Smooth muscle cell (in vitro differentiated cells): ENCODE data around the gene NF1. TPM values are rescaled to one million over a fixed set of nuclear protein-coding genes. Genes with fewer than 3 reads are reported as not detected.

Source experiments
- DNase-seq: peaks from one replicate; lab custom pipeline; 2025; ENCODE audit not compliant: unreplicated experiment; lab: John Stamatoyannopoulos, UW
- H2AFZ ChIP-seq: fragments of 200-600 bp; sonication (generic); 2 replicates; pipeline ENCODE4 v1.6.0; 2016; ENCODE audit warnings: antibody characterized with exemption, low read depth, mild to moderate bottlenecking
- H3F3A ChIP-seq: fragments of 200-600 bp; sonication (generic); 2 replicates; pipeline ENCODE4 v1.6.0; 2017; ENCODE audit warnings: antibody characterized with exemption, low read depth
- H3K27ac ChIP-seq: fragments of 200-600 bp; sonication (generic); 2 replicates; pipeline ENCODE4 v1.5.1; 2016; ENCODE audit warnings: low read depth, mild to moderate bottlenecking
- H3K27me3 ChIP-seq: fragments of 200-600 bp; sonication (generic); 2 replicates; pipeline ENCODE4 v1.6.1; 2016; ENCODE audit warnings: low read depth, mild to moderate bottlenecking
- H3K36me3 ChIP-seq: fragments of 200-600 bp; sonication (generic); 2 replicates; pipeline ENCODE4 v1.5.1; 2016; ENCODE audit warnings: low read depth
- H3K4me1 ChIP-seq: fragments of 200-600 bp; sonication (generic); 2 replicates; pipeline ENCODE4 v1.5.1; 2016; ENCODE audit warnings: low read depth
- H3K4me2 ChIP-seq: fragments of 200-600 bp; sonication (generic); 2 replicates; pipeline ENCODE4 v1.6.0; 2016; ENCODE audit warnings: mild to moderate bottlenecking
- H3K4me3 ChIP-seq: fragments of 200-600 bp; sonication (generic); 2 replicates; pipeline ENCODE4 v1.5.1; 2016; ENCODE audit warnings: mild to moderate bottlenecking
- H3K79me2 ChIP-seq: fragments of 200-600 bp; sonication (generic); 2 replicates; pipeline ENCODE4 v1.6.0; 2016; ENCODE audit warnings: low read depth, mild to moderate bottlenecking
- H3K9ac ChIP-seq: fragments of 200-600 bp; sonication (generic); 2 replicates; pipeline ENCODE4 v1.6.0; 2016; ENCODE audit warnings: low read depth
- H3K9me3 ChIP-seq: fragments of 200-600 bp; sonication (generic); replicated peaks from 2 replicates; pipeline ENCODE4 v1.5.1; 2016; ENCODE audit warnings: low read depth
- H4K20me1 ChIP-seq: fragments of 200-600 bp; sonication (generic); 2 replicates; pipeline ENCODE4 v1.6.0; 2016; ENCODE audit warnings: low read depth
- CTCF ChIP-seq: fragments of 200-600 bp; sonication (generic); IDR thresholded peaks from 2 replicates; pipeline ENCODE4 v1.5.1; 2017; ENCODE audit warnings: borderline replicate concordance, mild to moderate bottlenecking, antibody characterized with exemption; ENCODE audit not compliant: insufficient read depth, poor library complexity, severe bottlenecking
- WGBS: methylation state at CpG from one replicate; pipeline ENCODE4 v1.1.7; 2016; ENCODE audit warnings: low lambda C conversion rate; 5-methylcytosine and 5-hydroxymethylcytosine counted together
- polyA plus RNA-seq: library from polyadenylated mRNA; unstranded; fragments of >200 nt; fragmentation: Nextera tagmentation; extraction: Ambion mirVana; gene quantifications from 2 replicates; pipeline ENCODE4 v1.2.1, GENCODE V29; 2016
- total RNA-seq: library from RNA; depleted of rRNA; stranded (reverse); fragments of >200 nt; gene quantifications from 2 replicates; pipeline ENCODE4 v1.2.3, GENCODE V29; 2014

Gene NF1
- total and polyA plus RNA-seq, 2 experiments from 2014 or later, result 7.6 to 74.3 TPM

- no peak for TF ChIP-seq CTCF
- no peaks in the 10 kb centered on the region for H3K79me2 ChIP-seq
- no peak overlapping the region for H3K9ac ChIP-seq
- H3K4me1 ChIP-seq, result peaks cover 10% of the 10 kb centered on the region
- H3K36me3 ChIP-seq, result no peaks in the 10 kb centered on the region
- H3K9me3 ChIP-seq, result no peaks in the 10 kb centered on the region
- H3K4me3 ChIP-seq, result no peak overlapping the region
- no peaks in the 10 kb centered on the region for H4K20me1 ChIP-seq
- no peaks in the 10 kb centered on the region for H3F3A ChIP-seq
- peak overlapping the region; percentile 53 for H3K27ac ChIP-seq
- no peaks in the 10 kb centered on the region for H3K27me3 ChIP-seq
- no peak overlapping the region for H2AFZ ChIP-seq
- no peak for DNase-seq
- H3K4me2 ChIP-seq, result peak overlapping the region; percentile 31
Observed at GRCh38 chr17:31072186-31072585, 22.6 kb upstream of the NF1 start.

GRCh38 chr17:31073411-31073810, 21.4 kb upstream of the NF1 start:
- WGBS, result 65% methylated on average over 4 of the region's 4 CpGs
- Histone ChIP-seq H3K9me3 (no peaks in the 10 kb centered on the region), H3K27me3 (no peaks in the 10 kb centered on the region), H3K27ac (no peak overlapping the region), H3K36me3 (no peaks in the 10 kb centered on the region), H4K20me1 (no peaks in the 10 kb centered on the region), H3K79me2 (no peaks in the 10 kb centered on the region), H3K4me2 (no peak overlapping the region), H2AFZ (no peak overlapping the region), H3F3A (no peaks in the 10 kb centered on the region), H3K4me3 (no peak overlapping the region), H3K4me1 (peaks cover 10% of the 10 kb centered on the region), H3K9ac (no peak overlapping the region)
- no peak for DNase-seq
- no peak for TF ChIP-seq CTCF

- Histone ChIP-seq H3K27me3 (no peaks in the 10 kb centered on the region), H3K9me3 (no peaks in the 10 kb centered on the region), H3F3A (no peaks in the 10 kb centered on the region), H4K20me1 (no peaks in the 10 kb centered on the region), H2AFZ (no peak overlapping the region), H3K79me2 (no peaks in the 10 kb centered on the region), H3K27ac (peak overlapping the region; percentile 40), H3K36me3 (no peaks in the 10 kb centered on the region), H3K4me1 (peaks cover 10% of the 10 kb centered on the region), H3K4me3 (no peak overlapping the region), H3K4me2 (no peak overlapping the region), H3K9ac (no peak overlapping the region)
- no peak for TF ChIP-seq CTCF
- DNase-seq, result no peak
- WGBS, result 20% methylated on average over 4 of the region's 4 CpGs
Observed at GRCh38 chr17:31074772-31075555, 19.8 kb upstream of the NF1 start.

GRCh38 chr17:31078290-31078689, 16.5 kb upstream of the NF1 start:
- H3K4me1 ChIP-seq, result no peaks in the 10 kb centered on the region
- H3K9me3 ChIP-seq, result no peaks in the 10 kb centered on the region
- H3F3A ChIP-seq, result no peaks in the 10 kb centered on the region
- H2AFZ ChIP-seq, result no peak overlapping the region
- H3K36me3 ChIP-seq, result no peaks in the 10 kb centered on the region
- H3K27ac ChIP-seq, result no peak overlapping the region
- 79% methylated on average over 4 of the region's 4 CpGs for WGBS
- H3K9ac ChIP-seq, result no peak overlapping the region
- H3K4me2 ChIP-seq, result no peak overlapping the region
- no peak for TF ChIP-seq CTCF
- no peak overlapping the region for H3K4me3 ChIP-seq
- DNase-seq, result no peak
- no peaks in the 10 kb centered on the region for H3K79me2 ChIP-seq
- no peaks in the 10 kb centered on the region for H3K27me3 ChIP-seq
- no peaks in the 10 kb centered on the region for H4K20me1 ChIP-seq
